ENCODE results near the gene ADAMTS17.

- no peak for TF ChIP-seq CTCF (conservative IDR thresholded peaks at IDR 0.05)
- TF ChIP-seq EZH2 (IDR thresholded peaks at IDR 0.05; ENCODE audit: low read depth), result no peak
Observed at GRCh38 chr15:100168787-100169186, 173.0 kb downstream of the ADAMTS17 start.
